ENCODE measurements around the gene HSPB6. TPM values are rescaled to one million over a fixed set of nuclear protein-coding genes. Genes with fewer than 3 reads are reported as not detected.
A peak's percentile ranks its signal among the peaks of the same experiment; 100 is the strongest.

Gene HSPB6
- total and polyA plus RNA-seq, 9 donors, result 44.9 to 434 (median 232) TPM

DNA sequence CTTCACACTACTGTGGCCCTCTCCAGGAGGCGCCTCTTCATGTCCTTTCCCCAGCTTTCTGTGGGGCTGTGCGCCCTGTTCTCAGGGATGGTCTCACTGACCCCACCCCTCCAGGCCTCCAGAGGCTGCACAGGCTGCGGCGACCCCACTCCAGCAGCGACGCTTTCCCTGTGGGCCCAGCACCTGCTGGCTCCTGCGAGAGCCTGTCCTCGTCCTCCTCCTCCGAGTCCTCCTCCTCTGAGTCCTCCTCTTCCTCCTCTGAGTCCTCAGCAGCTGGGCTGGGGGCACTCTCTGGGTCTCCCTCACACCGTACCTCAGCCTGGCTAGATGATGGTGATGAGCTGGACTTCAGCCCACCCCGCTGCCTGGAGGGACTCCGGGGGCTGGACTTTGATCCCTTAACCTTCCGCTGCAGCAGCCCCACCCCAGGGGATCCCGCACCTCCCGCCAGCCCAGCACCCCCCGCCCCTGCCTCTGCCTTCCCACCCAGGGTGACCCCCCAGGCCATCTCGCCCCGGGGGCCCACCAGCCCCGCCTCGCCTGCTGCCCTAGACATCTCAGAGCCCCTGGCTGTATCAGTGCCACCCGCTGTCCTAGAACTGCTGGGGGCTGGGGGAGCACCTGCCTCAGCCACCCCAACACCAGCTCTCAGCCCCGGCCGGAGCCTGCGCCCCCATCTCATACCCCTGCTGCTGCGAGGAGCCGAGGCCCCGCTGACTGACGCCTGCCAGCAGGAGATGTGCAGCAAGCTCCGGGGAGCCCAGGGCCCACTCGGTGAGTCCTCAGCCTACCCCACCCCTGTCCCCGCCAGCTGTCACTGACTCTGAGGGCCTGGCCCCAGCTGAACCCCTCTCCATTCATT is 29.7 kb upstream of the HSPB6 start:
- TF ChIP-seq POLR2A (IDR thresholded peaks at IDR 0.05) (no peak), EP300 (IDR thresholded peaks at IDR 0.05) (no peak)
- TF ChIP-seq, protein P1, sequence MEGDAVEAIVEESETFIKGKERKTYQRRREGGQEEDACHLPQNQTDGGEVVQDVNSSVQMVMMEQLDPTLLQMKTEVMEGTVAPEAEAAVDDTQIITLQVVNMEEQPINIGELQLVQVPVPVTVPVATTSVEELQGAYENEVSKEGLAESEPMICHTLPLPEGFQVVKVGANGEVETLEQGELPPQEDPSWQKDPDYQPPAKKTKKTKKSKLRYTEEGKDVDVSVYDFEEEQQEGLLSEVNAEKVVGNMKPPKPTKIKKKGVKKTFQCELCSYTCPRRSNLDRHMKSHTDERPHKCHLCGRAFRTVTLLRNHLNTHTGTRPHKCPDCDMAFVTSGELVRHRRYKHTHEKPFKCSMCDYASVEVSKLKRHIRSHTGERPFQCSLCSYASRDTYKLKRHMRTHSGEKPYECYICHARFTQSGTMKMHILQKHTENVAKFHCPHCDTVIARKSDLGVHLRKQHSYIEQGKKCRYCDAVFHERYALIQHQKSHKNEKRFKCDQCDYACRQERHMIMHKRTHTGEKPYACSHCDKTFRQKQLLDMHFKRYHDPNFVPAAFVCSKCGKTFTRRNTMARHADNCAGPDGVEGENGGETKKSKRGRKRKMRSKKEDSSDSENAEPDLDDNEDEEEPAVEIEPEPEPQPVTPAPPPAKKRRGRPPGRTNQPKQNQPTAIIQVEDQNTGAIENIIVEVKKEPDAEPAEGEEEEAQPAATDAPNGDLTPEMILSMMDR (IDR thresholded peaks at IDR 0.05), result no peak
- Histone ChIP-seq H3K27ac (no peak overlapping the region), H3K36me3 (no peaks in the 10 kb centered on the region), H3K4me3 (no peak overlapping the region), H3K27me3 (no peaks in the 10 kb centered on the region), H3K9me3 (no peaks in the 10 kb centered on the region), H3K4me1 (ENCODE audit: insufficient read depth) (no peaks in the 10 kb centered on the region)
- intact Hi-C loops (cut with DNase I), result loop anchor here in 1 of 4 donors (10.0 kb wide), 1 partner anchor 138 kb away; no protein-coding TSS in a partner anchor
- peak in 1 of 5 donors; percentile 25 for DNase-seq
- 87 to 91% (median 88%) methylated on average over 28 to 31 of the region's 31 CpGs for WGBS, 3 donors

DNA sequence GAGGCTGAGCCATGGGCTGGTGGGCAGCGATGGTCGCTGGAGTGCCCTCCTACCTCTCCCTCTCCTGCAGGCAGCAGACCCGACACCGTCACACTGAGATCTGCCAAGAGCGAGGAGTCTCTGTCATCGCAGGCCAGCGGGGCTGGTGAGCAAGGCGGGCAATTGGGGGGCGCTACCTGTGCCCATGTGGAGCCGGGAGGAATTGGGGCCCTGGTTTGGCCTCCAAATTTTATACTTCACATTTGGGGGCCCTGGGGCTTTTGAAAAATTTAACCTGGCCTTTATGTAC is 28.5 kb upstream of the HSPB6 start:
- no peak for DNase-seq
- intact Hi-C loops (cut with DNase I), result loop anchor here in 1 of 4 donors (10.0 kb wide), 1 partner anchor 140 kb away; no protein-coding TSS in a partner anchor
- no peak overlapping the region for H3K4me3 ChIP-seq
- no peaks in the 10 kb centered on the region for H3K27me3 ChIP-seq
- no peaks in the 10 kb centered on the region for H3K4me1 ChIP-seq (ENCODE audit: insufficient read depth)
- H3K27ac ChIP-seq, result no peak overlapping the region
- H3K36me3 ChIP-seq, result no peaks in the 10 kb centered on the region
- H3K9me3 ChIP-seq, result no peaks in the 10 kb centered on the region
- 88 to 91% (median 90%) methylated on average over 10 of the region's 10 CpGs for WGBS, 3 donors
- TF ChIP-seq, protein P1 (IDR thresholded peaks at IDR 0.05), result no peak
- TF ChIP-seq EP300 (IDR thresholded peaks at IDR 0.05), result no peak
- no peak for TF ChIP-seq POLR2A (IDR thresholded peaks at IDR 0.05)

DNA sequence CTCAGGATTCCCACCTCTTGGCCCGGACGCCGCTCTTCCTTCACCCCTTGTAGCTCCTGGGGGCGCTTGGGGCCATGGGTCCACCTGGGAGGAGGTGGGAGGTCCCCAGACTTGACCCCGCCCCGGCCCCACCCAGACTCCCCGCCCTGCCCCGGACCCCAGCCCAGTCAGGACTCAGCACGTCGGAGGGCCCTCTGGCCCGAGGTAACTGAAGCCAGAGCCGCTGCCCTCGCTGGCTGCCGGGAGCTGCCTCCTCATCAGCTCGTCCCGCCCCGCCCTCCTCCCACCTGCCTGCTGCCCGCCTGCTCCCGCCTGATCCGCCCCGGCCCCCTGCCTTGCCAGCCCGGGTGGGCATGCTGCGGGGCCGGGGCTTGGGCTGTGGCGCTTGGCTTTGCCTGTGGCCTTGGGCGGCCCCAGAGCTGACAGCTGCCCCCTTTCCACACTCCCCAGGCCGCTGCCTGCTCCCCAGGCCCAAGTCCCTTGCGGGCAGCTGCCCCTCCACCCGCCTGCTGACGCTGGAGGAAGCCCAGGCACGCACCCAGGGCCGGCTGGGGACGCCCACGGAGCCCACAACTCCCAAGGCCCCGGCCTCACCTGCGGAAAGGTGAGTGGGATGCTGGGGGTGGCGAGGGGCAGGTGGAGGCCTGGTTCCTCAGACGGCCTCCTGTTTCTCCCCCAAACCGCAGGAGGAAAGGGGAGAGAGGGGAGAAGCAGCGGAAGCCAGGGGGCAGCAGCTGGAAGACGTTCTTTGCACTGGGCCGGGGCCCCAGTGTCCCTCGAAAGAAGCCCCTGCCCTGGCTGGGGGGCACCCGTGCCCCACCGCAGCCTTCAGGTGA is 27.9 kb upstream of the HSPB6 start:
- Histone ChIP-seq H3K36me3 (no peaks in the 10 kb centered on the region), H3K9me3 (no peaks in the 10 kb centered on the region)
- intact Hi-C loops (cut with DNase I), result loop anchor here in 1 of 4 donors (10.0 kb wide), 1 partner anchor 140 kb away; no protein-coding TSS in a partner anchor

More for the DNA sequence above, 27.9 kb upstream of the HSPB6 start:
- Histone ChIP-seq H3K4me1 (ENCODE audit: insufficient read depth) (no peaks in the 10 kb centered on the region), H3K27me3 (no peaks in the 10 kb centered on the region), H3K4me3 (no peak overlapping the region), H3K27ac (no peak overlapping the region)
- peak in 1 of 5 donors; percentile 19 for DNase-seq
- WGBS, 3 donors, result 76 to 81% (median 77%) methylated on average over 27 to 45 of the region's 45 CpGs
- TF ChIP-seq EP300 (IDR thresholded peaks at IDR 0.05), result no peak
- TF ChIP-seq, protein P1 (IDR thresholded peaks at IDR 0.05), result no peak
- no peak for TF ChIP-seq POLR2A (IDR thresholded peaks at IDR 0.05)

Measured in ovary (tissue), 9 donors.